Raji (cell line): Measurements from ENCODE around the gene CRIM1.

Source experiments
- POLR2A ChIP-seq: IDR thresholded peaks from 2 replicates; pipeline ENCODE4 v1.6.1; 2011; ENCODE audit warnings: low read depth, low read length, control low read depth; ENCODE audit not compliant: insufficient read depth

Gene CRIM1

GRCh38 chr2:36582538-36582937, 227.0 kb downstream of the CRIM1 start:
- TF ChIP-seq POLR2A: no peak

- TF ChIP-seq POLR2A: no peak
These were observed 227.4 kb downstream of the CRIM1 start for GRCh38 chr2:36582951-36583350.

- no peak for TF ChIP-seq POLR2A
These were observed 228.7 kb downstream of the CRIM1 start for GRCh38 chr2:36584148-36584794.

- TF ChIP-seq POLR2A: no peak
These were observed 231.1 kb downstream of the CRIM1 start for GRCh38 chr2:36586672-36587071.

- no peak for TF ChIP-seq POLR2A
These were observed 231.5 kb downstream of the CRIM1 start for GRCh38 chr2:36587101-36587500.

GRCh38 chr2:36587556-36587955, 232.0 kb downstream of the CRIM1 start:
- no peak for TF ChIP-seq POLR2A

GRCh38 chr2:36589230-36589630, 233.7 kb downstream of the CRIM1 start:
- TF ChIP-seq POLR2A: no peak

GRCh38 chr2:36594849-36595248, 239.3 kb downstream of the CRIM1 start:
- no peak for TF ChIP-seq POLR2A

- TF ChIP-seq POLR2A: no peak
These were observed 240.8 kb downstream of the CRIM1 start for GRCh38 chr2:36596397-36596796.

- no peak for TF ChIP-seq POLR2A
These were observed 241.5 kb downstream of the CRIM1 start for GRCh38 chr2:36597003-36597531.

- TF ChIP-seq POLR2A: peak; percentile 61
These were observed 242.2 kb downstream of the CRIM1 start, which contains the start of gene FEZ2 for GRCh38 chr2:36597532-36598377. FEZ2 (minus strand) TSS chr2:36598168; CDS start chr2:36598142, 26 bp downstream.
